HepG2 (cell line): ENCODE data around the gene PET117. TPM values are rescaled to one million over a fixed set of nuclear protein-coding genes. Genes with fewer than 3 reads are reported as not detected.

Source experiments
- ASH2L ChIP-seq: fragments of 300-600, 200-600 bp; sonication (generic); IDR thresholded peaks from 2 replicates; pipeline ENCODE4 v1.7.0; 2017; ENCODE audit warnings: low read depth, mild to moderate bottlenecking, moderate library complexity, mixed read lengths, low read length; ENCODE audit not compliant: insufficient read length
- HOXA3 ChIP-seq: sonication (generic); formaldehyde crosslinking; IDR thresholded peaks from 2 replicates; pipeline ENCODE4 v1.5.0; 2020; ENCODE audit warnings: missing genetic modification reagents
- KDM6A ChIP-seq: IDR thresholded peaks from 2 replicates; pipeline ENCODE4 v1.6.1; 2016; ENCODE audit warnings: low read depth
- KLF9 ChIP-seq: IDR thresholded peaks from 2 replicates; pipeline ENCODE4 v1.6.1; 2016; ENCODE audit warnings: low read depth
- MAFK ChIP-seq, 2 experiments: IDR thresholded peaks in 1 of 2; conservative IDR thresholded peaks in 1 of 2; 2 replicates each; pipeline ENCODE4 v1.6.1; 2011; ENCODE audit warnings: improper control_type of control experiment in 2 of 2, low read length in 2 of 2
- NFIC ChIP-seq: IDR thresholded peaks from 2 replicates; pipeline ENCODE4 v1.6.1; 2012; ENCODE audit warnings: mild to moderate bottlenecking, low read length, inconsistent platforms
- PBX2 ChIP-seq: IDR thresholded peaks from 2 replicates; pipeline ENCODE4 v1.6.1; 2016; ENCODE audit warnings: control low read depth
- PRDM15 ChIP-seq: sonication (generic); formaldehyde crosslinking; IDR thresholded peaks from 2 replicates; pipeline ENCODE4 v1.4.0; 2020; ENCODE audit warnings: missing genetic modification reagents
- RORA ChIP-seq: sonication (generic); formaldehyde crosslinking; IDR thresholded peaks from 2 replicates; pipeline ENCODE4 v1.5.0; 2020; ENCODE audit warnings: mild to moderate bottlenecking, missing genetic modification reagents, moderate library complexity
- SUZ12 ChIP-seq: fragments of 150-350 bp; IDR thresholded peaks from 2 replicates; pipeline ENCODE4 v1.6.1; 2014; ENCODE audit warnings: low read depth, low read length
- TEAD3 ChIP-seq: optimal IDR thresholded peaks from 2 replicates; pipeline ENCODE3; 2016; ENCODE audit warnings: borderline replicate concordance
- TOPORS ChIP-seq: sonication (generic); formaldehyde crosslinking; IDR thresholded peaks from 2 replicates; pipeline ENCODE4 v1.8.0; 2023; ENCODE audit warnings: mild to moderate bottlenecking, missing genetic modification reagents
- TSC22D2 ChIP-seq: sonication (generic); formaldehyde crosslinking; IDR thresholded peaks from 2 replicates; pipeline ENCODE4 v1.5.1; 2020; ENCODE audit warnings: missing genetic modification reagents, mild to moderate bottlenecking, borderline replicate concordance
- YY1 ChIP-seq: IDR thresholded peaks from 2 replicates; pipeline ENCODE4 v1.6.1; 2011; ENCODE audit warnings: low read length, low read depth, moderate library complexity, mild to moderate bottlenecking; ENCODE audit not compliant: insufficient read depth, insufficient replicate concordance
- ZBTB3 ChIP-seq: sonication (generic); formaldehyde crosslinking; IDR thresholded peaks from 2 replicates; pipeline ENCODE4 v1.4.0; 2020; ENCODE audit warnings: low read depth, mild to moderate bottlenecking, moderate library complexity, missing genetic modification reagents, borderline replicate concordance
- ZFP1 ChIP-seq: IDR thresholded peaks from 2 replicates; pipeline ENCODE4 v1.6.1; 2016
- ZMYM4 ChIP-seq: sonication (generic); formaldehyde crosslinking; IDR thresholded peaks from 2 replicates; pipeline ENCODE4 v1.8.1; 2023; ENCODE audit warnings: mild to moderate bottlenecking, missing genetic modification reagents
- ZNF230 ChIP-seq: sonication (generic); formaldehyde crosslinking; IDR thresholded peaks from 2 replicates; pipeline ENCODE4 v1.4.0; 2020; ENCODE audit warnings: mild to moderate bottlenecking, missing genetic modification reagents
- ZNF282 ChIP-seq: fragments of 450-650 bp; IDR thresholded peaks from 2 replicates; pipeline ENCODE4 v1.6.1; 2018; ENCODE audit not compliant: partially characterized antibody
- ZNF577 ChIP-seq: sonication (generic); formaldehyde crosslinking; IDR thresholded peaks from 2 replicates; pipeline ENCODE4 v1.4.0; 2020; ENCODE audit warnings: mild to moderate bottlenecking, low read depth, missing genetic modification reagents, borderline replicate concordance
- ZNF644 ChIP-seq: IDR thresholded peaks from 2 replicates; pipeline ENCODE4 v1.6.1; 2016; ENCODE audit warnings: low read depth
- ZNF75D ChIP-seq: sonication (generic); formaldehyde crosslinking; IDR thresholded peaks from 2 replicates; pipeline ENCODE4 v1.8.1; 2023; ENCODE audit warnings: missing genetic modification reagents, mild to moderate bottlenecking, borderline replicate concordance
- ZSCAN22 ChIP-seq: sonication (generic); formaldehyde crosslinking; IDR thresholded peaks from 2 replicates; pipeline ENCODE4 v1.4.0; 2020; ENCODE audit warnings: mild to moderate bottlenecking, missing genetic modification reagents
- polyA plus RNA-seq, 8 experiments: library from polyadenylated mRNA; depleted of rRNA in 3 of 8; stranded (reverse) in 7 of 8; unstranded in 1 of 8; fragments of >200 nt; fragmentation: Illumina TruSeq in 4 of 8; extraction: Trizol in 4 of 8; gene quantifications; 2 replicates each; pipeline versions ENCODE4 v1.2.1 to v1.2.3, GENCODE V29; 2011 to 2016; ENCODE audit warnings: low read depth in 4 of 8, missing spikeins in 1 of 8, mixed read lengths in 1 of 8; ENCODE audit not compliant: insufficient read depth in 1 of 8
- total RNA-seq, 5 experiments: library from RNA; depleted of rRNA; stranded (reverse); fragments of >200 nt; fragmentation: Illumina TruSeq; extraction: Trizol; gene quantifications; 2 replicates each; pipeline ENCODE4 v1.2.3, GENCODE V29; 2016; ENCODE audit warnings: low read depth in 1 of 5
- TF ChIP-seq, protein P1 (sequence below): sonication (generic); formaldehyde crosslinking; IDR thresholded peaks from 2 replicates; pipeline ENCODE4 v1.5.1; 2020; ENCODE audit warnings: missing genetic modification reagents, mild to moderate bottlenecking, borderline replicate concordance

Gene PET117
- total and polyA plus RNA-seq, 2 of the 13 experiments (the other 11 are each of a cell fraction or from before 2014, with no cell fraction given): 22.2 to 48.2 TPM

DNA sequence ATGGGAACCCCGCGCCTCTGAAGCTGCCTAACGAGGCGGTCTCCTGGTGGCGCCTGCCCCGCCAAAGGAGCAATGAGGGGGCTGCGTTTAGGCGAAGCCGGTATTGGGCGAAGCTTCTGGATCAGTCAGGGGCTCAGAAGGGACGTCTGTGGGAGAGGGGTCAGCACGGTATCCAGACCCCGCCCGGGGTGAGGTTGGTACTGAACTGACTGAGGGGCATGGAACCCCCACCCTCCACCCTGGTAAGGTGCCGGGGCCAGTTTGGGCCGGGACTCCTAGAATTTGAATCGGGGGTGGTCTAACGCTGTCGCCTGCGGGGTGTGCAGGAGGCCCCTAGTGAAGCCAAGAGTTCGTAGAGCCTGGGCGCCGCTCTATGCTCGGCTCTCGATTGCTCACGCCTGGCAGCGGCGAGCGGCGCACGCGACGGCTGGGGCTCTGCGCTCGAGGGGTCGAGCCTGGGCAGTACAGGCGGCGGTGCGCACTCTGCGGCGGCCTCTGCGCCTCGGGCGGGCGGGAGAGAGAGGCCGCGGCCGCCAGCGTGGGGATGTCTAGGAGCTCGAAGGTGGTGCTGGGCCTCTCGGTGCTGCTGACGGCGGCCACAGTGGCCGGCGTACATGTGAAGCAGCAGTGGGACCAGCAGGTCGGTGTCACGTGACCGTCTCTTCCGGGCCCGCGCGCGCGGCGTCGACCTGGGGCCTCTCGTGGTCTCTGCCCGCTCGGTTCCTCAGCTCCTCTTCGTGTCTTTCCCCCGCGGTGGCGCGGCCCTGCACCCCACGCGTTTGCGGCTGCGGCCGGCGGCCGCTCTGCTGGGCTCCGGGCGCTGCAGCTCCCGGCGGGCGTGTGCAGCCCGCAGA is at the start of gene PET117, which contains the start of gene KAT14 (continued):
- TF ChIP-seq ZMYM4 (peak; percentile 96), ZFP1 (peak; percentile 51; the same call in 1 of the 2 replicates), ZNF282 (no peak), ZBTB3 (CRISPR knock-in tag) (peak; percentile 87), ZNF75D (CRISPR knock-in tag) (peak; percentile 95; the same call in 1 of the 2 replicates), SUZ12 (no peak), TEAD3 (CRISPR knock-in tag) (peak; percentile 70), TSC22D2 (peak; percentile 88; the same call in 1 of the 2 replicates), RORA (CRISPR knock-in tag) (no peak; the same call in 1 of the 2 replicates), KDM6A (no peak; the same call in 1 of the 2 replicates), PRDM15 (peak; percentile 85), MAFK (conservative IDR thresholded peaks at IDR 0.05 in 1 of 2, IDR thresholded peaks at IDR 0.05 in 1 of 2; ENCODE audit: low read length in 2 of 2) (peak in 1 of 2 experiments; percentile 0; a peak in 2 of 4 replicates), TOPORS (peak; percentile 95), KLF9 (CRISPR knock-in tag) (no peak), NFIC (no peak; the same call in 1 of the 2 replicates), YY1 (peak; percentile 91), ZSCAN22 (peak; percentile 73; the same call in 1 of the 2 replicates), ZNF577 (CRISPR knock-in tag) (0 out of 2 replicates have a peak, but pooled peaks have one; percentile 91), PBX2 (CRISPR knock-in tag) (no peak), ASH2L (peak; percentile 99), HOXA3 (CRISPR knock-in tag) (peak; percentile 98), ZNF644 (CRISPR knock-in tag) (no peak), ZNF230 (CRISPR knock-in tag) (peak; percentile 99)
- TF ChIP-seq, protein P1, sequence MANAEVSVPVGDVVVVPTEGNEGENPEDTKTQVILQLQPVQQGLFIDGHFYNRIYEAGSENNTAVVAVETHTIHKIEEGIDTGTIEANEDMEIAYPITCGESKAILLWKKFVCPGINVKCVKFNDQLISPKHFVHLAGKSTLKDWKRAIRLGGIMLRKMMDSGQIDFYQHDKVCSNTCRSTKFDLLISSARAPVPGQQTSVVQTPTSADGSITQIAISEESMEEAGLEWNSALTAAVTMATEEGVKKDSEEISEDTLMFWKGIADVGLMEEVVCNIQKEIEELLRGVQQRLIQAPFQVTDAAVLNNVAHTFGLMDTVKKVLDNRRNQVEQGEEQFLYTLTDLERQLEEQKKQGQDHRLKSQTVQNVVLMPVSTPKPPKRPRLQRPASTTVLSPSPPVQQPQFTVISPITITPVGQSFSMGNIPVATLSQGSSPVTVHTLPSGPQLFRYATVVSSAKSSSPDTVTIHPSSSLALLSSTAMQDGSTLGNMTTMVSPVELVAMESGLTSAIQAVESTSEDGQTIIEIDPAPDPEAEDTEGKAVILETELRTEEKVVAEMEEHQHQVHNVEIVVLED: peak; percentile 98
